Hematopoietic multipotent progenitor cell treated with erythropoietin and hydrocortisone succinate and interleukin-3 and kit ligand, for 17 days (in vitro differentiated cells): ENCODE measurements around the gene PON1.

ENCODE experiments used
- DNase-seq: peaks from one replicate; pipeline ENCODE4 v3.0.0-alpha.2; 2015; ENCODE audit warnings: low spot score

The PON1 gene

DNA sequence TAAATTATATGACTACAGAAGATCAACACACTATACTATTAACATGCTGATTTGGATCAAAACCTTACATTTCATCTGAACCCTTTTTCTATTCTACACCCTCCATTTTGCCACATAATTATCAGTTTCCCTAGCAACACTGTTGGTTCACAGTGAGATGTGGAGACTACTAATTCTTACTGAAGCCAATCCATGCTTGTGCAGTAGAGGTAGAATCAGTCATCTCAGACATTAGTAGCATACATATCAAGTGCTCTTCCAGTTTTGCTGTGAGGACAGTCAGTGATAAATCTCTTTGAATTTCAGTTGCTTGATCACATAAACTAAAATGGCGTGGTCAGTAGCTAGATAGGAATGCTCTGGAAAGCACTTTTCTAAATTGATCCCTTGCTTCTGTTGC, 70.3 kb downstream of the PON1 start:
- no peak for DNase-seq

GRCh38 chr7:95251966-95252365, 72.4 kb downstream of the PON1 start:
- no peak for DNase-seq

GRCh38 chr7:95250571-95250970, 73.8 kb downstream of the PON1 start:
- DNase-seq: no peak
